Breast epithelium (tissue), 3 donors: Measurements from ENCODE around the gene SIRT7.

ENCODE experiments used
- CTCF ChIP-seq, 3 donors: fragments of 450-650 bp; IDR thresholded peaks; one replicate each; pipeline ENCODE4 v1.5.1; 2016 to 2017; ENCODE audit warnings: antibody characterized with exemption in 3 of 3, mild to moderate bottlenecking in 3 of 3, moderate library complexity in 3 of 3
- POLR2A ChIP-seq: fragments of 450-650 bp; IDR thresholded peaks from one replicate; pipeline ENCODE4 v1.6.1; 2016; ENCODE audit warnings: antibody characterized with exemption, mild to moderate bottlenecking, moderate library complexity

DNA sequence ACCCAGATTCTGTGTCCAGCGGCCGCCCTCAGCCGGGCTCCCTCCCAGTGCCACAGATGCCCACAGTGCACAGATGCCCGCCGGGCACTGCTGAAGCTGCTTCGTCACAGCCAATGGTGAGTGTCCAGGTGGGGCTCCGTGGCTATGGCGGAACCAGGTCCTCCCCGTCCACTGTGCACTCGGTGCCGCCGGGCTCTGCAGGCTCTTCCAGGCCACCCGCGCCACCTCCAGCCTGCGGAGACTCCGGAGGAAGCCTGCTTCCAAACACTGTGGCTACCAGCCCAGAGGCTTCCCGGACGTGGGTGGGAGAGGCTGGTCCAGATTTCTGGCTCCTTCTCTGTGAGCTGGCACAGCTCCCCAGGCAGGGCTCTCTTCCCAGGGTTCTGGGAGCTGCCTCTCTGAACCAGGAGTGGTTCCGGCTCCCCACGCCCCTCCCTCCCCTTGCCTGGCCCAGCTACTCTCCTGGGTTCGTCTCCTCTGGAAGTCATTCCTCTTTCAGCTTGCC, 22.0 kb upstream of the SIRT7 start:
- TF ChIP-seq CTCF (IDR thresholded peaks at IDR 0.05) (no peak), POLR2A (no peak)
